Calu3 (cell line): ENCODE data around the gene EPHA10. TPM values are rescaled to one million over a fixed set of nuclear protein-coding genes. Genes with fewer than 3 reads are reported as not detected.
"Not testable (repeated sequence)": the region's sequence is repeated elsewhere in the genome, so short reads cannot be mapped to it uniquely, and the experiment has no call there.

Experiments
- BruUV-seq: library from RNA; stranded (reverse); fragments of 400-500 nt; replicated peaks from 2 replicates; lab custom pipeline; 2021; lab: Mats Ljungman, UMichigan
- CTCF ChIA-PET: fragments of 300-600 bp; sonication (Branson Sonifier 250); formaldehyde crosslinking; loops from one replicate; lab custom pipeline; 2022; ENCODE audit warnings: antibody characterized with exemption; lab: Charles Lee
- DNase-seq: peaks from one replicate; pipeline ENCODE4 v3.0.0; 2022
- H3K27ac Mint-ChIP-seq: one replicate; pipeline ENCODE4 v1.8.0; 2022; ENCODE audit warnings: mixed read lengths; ENCODE audit not compliant: unreplicated experiment
- H3K27me3 Mint-ChIP-seq: one replicate; pipeline ENCODE4 v1.8.0; 2022; ENCODE audit warnings: mixed read lengths; ENCODE audit not compliant: unreplicated experiment
- H3K36me3 Mint-ChIP-seq: one replicate; pipeline ENCODE4 v1.8.0; 2022; ENCODE audit warnings: mild to moderate bottlenecking, moderate library complexity, mixed read lengths; ENCODE audit not compliant: insufficient read depth, unreplicated experiment
- H3K4me1 Mint-ChIP-seq: one replicate; pipeline ENCODE4 v1.8.0; 2022; ENCODE audit warnings: mild to moderate bottlenecking, low read depth, mixed read lengths; ENCODE audit not compliant: unreplicated experiment
- H3K4me3 Mint-ChIP-seq: one replicate; pipeline ENCODE4 v1.8.0; 2022; ENCODE audit warnings: mild to moderate bottlenecking, low read depth, moderate library complexity, mixed read lengths; ENCODE audit not compliant: unreplicated experiment
- H3K9me3 Mint-ChIP-seq: one replicate; pipeline ENCODE4 v1.8.0; 2022; ENCODE audit warnings: low read depth, mixed read lengths; ENCODE audit not compliant: unreplicated experiment
- CTCF ChIP-seq: fragments of 200-600 bp; IDR thresholded peaks from one replicate; pipeline ENCODE4 v1.8.0; 2022; ENCODE audit warnings: antibody characterized with exemption; ENCODE audit not compliant: unreplicated experiment
- intact Hi-C: fragments of 100-400 bp; cut with micrococcal nuclease; formaldehyde crosslinking; loops from one replicate; pipeline ENCODE4 v1.10.0; 2022; ENCODE audit not compliant: unreplicated experiment
- total RNA-seq: library from RNA; stranded (reverse); gene quantifications from 2 replicates; pipeline ENCODE4 v1.2.3, GENCODE V29; 2022

EPHA10 gene
- total RNA-seq, 1 experiment from 2014 or later = 7.8 TPM

- Mint-ChIP-seq H3K36me3 (peaks cover 51% of the 10 kb centered on the region), H3K9me3 (no peaks in the 10 kb centered on the region), H3K4me3 (peak overlapping the region; percentile 95), H3K27me3 (no peaks in the 10 kb centered on the region), H3K4me1 (peaks cover 26% of the 10 kb centered on the region), H3K27ac (peak overlapping the region; percentile 77)
- TF ChIP-seq CTCF = no peak
- BruUV-seq = no TSS peak
- CTCF ChIA-PET = interaction anchor here (0.5 to 1.7 kb wide), 3 partner anchors 73 to 190 kb away, joined by 3 to 15 read pairs (median 3); partner anchors contain the start of gene EPHA10
- intact Hi-C loops = loop anchor here (5.0 to 10.0 kb wide), 2 partner anchors 64 to 112 kb away; partner anchors contain the start of genes C1orf122 and YRDC
- DNase-seq = no peak
Observed at GRCh38 chr1:37692834-37693175, 72.1 kb downstream of the EPHA10 start.

GRCh38 chr1:37692078-37692833 lies 72.7 kb downstream of the EPHA10 start, which contains the start of gene CDCA8:
CDCA8 (plus strand) TSS chr1:37692516; CDS start chr1:37692691, 175 bp downstream.
- Mint-ChIP-seq H3K27me3 (no peaks in the 10 kb centered on the region), H3K4me3 (peak within 1 kb of the TSS; percentile 95), H3K4me1 (peaks cover 26% of the 10 kb centered on the region), H3K27ac (peak within 1 kb of the TSS; percentile 77), H3K36me3 (peaks cover 51% of the 10 kb centered on the region), H3K9me3 (no peaks in the 10 kb centered on the region)
- intact Hi-C loops = loop anchor here (5.0 to 10.0 kb wide), 2 partner anchors 65 to 113 kb away; partner anchors contain the start of genes C1orf122 and YRDC
- peak; percentile 98 for DNase-seq
- CTCF ChIA-PET = interaction anchor here (0.5 to 1.7 kb wide), 10 partner anchors 43 to 1269 kb away, joined by 3 to 15 read pairs (median 4); partner anchors contain the start of genes EPHA10, GNL2 and MTF1
- TSS peak; percentile 74 for BruUV-seq
- peak; percentile 77 for TF ChIP-seq CTCF

- DNase-seq = peak; percentile 60
- H3K4me3 Mint-ChIP-seq = peak overlapping the region; percentile 95
- intact Hi-C loops = loop anchor here (5.0 to 10.0 kb wide), 2 partner anchors 66 to 113 kb away; partner anchors contain the start of genes C1orf122 and YRDC
- H3K27me3 Mint-ChIP-seq = no peaks in the 10 kb centered on the region
- peak overlapping the region; percentile 77 for H3K27ac Mint-ChIP-seq
- H3K4me1 Mint-ChIP-seq = peaks cover 26% of the 10 kb centered on the region
- TF ChIP-seq CTCF = no peak
- CTCF ChIA-PET = interaction anchor here (0.5 to 1.7 kb wide), 8 partner anchors 42 to 1270 kb away, joined by 3 to 15 read pairs (median 4); partner anchors contain the start of genes EPHA10, GNL2 and MTF1
- peaks cover 56% of the 10 kb centered on the region for H3K36me3 Mint-ChIP-seq
- no peaks in the 10 kb centered on the region for H3K9me3 Mint-ChIP-seq
- BruUV-seq = no TSS peak
Observed at GRCh38 chr1:37691497-37692077, 73.3 kb downstream of the EPHA10 start.

GRCh38 chr1:37688926-37689325 lies 76.0 kb downstream of the EPHA10 start:
- Mint-ChIP-seq H3K4me3 (peak overlapping the region; percentile 95), H3K27me3 (no peaks in the 10 kb centered on the region), H3K36me3 (peaks cover 66% of the 10 kb centered on the region), H3K27ac (no peak overlapping the region), H3K4me1 (peaks cover 26% of the 10 kb centered on the region), H3K9me3 (no peaks in the 10 kb centered on the region)
- BruUV-seq = no TSS peak
- intact Hi-C loops = no loop called here
- no peak for DNase-seq
- CTCF ChIA-PET = no interaction called here
- TF ChIP-seq CTCF = no peak

GRCh38 chr1:37687764-37688163 lies 77.2 kb downstream of the EPHA10 start:
- CTCF ChIA-PET, H3K9me3 Mint-ChIP-seq, H3K4me3 Mint-ChIP-seq, H3K27ac Mint-ChIP-seq, intact Hi-C loops, DNase-seq, BruUV-seq, H3K27me3 Mint-ChIP-seq: not testable (repeated sequence)
- H3K36me3 Mint-ChIP-seq = peaks cover 63% of the 10 kb centered on the region
- H3K4me1 Mint-ChIP-seq = peaks cover 26% of the 10 kb centered on the region
